Urinary bladder (tissue), 4 donors: ENCODE measurements around the gene LINC00305. TPM values are rescaled to one million over a fixed set of nuclear protein-coding genes. Genes with fewer than 3 reads are reported as not detected.

Experiments
- DNase-seq: peaks from one replicate; pipeline ENCODE4 v3.0.0-alpha.2; 2015; ENCODE audit errors: extremely low spot score
- H3K27ac ChIP-seq: one replicate; pipeline ENCODE4 v1.5.1; 2013; ENCODE audit warnings: low read depth, mild to moderate bottlenecking, moderate library complexity
- H3K36me3 ChIP-seq: one replicate; pipeline ENCODE4 v1.6.1; 2013; ENCODE audit warnings: mild to moderate bottlenecking, moderate library complexity; ENCODE audit not compliant: insufficient read depth
- H3K4me1 ChIP-seq: one replicate; pipeline ENCODE4 v1.6.1; 2013; ENCODE audit warnings: mild to moderate bottlenecking, moderate library complexity; ENCODE audit not compliant: insufficient read depth
- H3K4me3 ChIP-seq: one replicate; pipeline ENCODE4 v1.5.1; 2013; ENCODE audit warnings: low read depth, low read length
- WGBS: extraction: QIAGEN DNeasy Blood & Tissue Kit; methylation state at CpG from one replicate; pipeline ENCODE4 v1.1.7; 2013; 5-methylcytosine and 5-hydroxymethylcytosine counted together
- polyA plus RNA-seq: library from polyadenylated mRNA; stranded (reverse); fragments of 200-250 nt; gene quantifications from one replicate; pipeline ENCODE4 v1.2.3, GENCODE V29; 2013
- total RNA-seq: library from RNA; depleted of rRNA; stranded (reverse); fragments of >200 nt; gene quantifications from one replicate; pipeline ENCODE4 v1.2.3, GENCODE V29; 2014
- donor health status: healthy with polysubstance abuse.
- donor health status: healthy.

The LINC00305 gene
- not detected for total RNA-seq
- polyA plus RNA-seq: not detected

DNA sequence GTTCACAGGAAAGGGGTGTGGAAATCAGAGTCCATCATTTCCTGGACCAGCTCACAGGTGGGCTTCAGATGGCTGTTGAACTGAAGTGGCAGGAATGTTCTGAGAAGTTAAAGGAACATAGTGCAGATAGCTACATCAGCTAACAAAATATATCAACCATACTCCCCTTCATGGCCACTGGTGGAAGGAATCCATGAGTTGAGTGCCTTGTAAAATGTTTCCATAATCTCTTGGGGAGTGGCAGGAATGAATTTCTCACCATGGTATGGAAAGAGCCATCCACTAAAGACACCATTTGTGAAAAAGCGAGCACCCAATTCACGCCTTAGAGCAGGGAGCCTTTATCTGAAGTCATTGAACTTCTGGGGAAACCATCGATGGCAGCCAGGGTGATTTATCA, at the start of gene LINC00305:
Gene LINC00305 (minus strand): TSS at position 101 of the 400 bp plus-strand sequence.
- Histone ChIP-seq H3K4me1 (no peaks in the 10 kb centered on the region), H3K4me3 (no peak within 1 kb of the TSS), H3K27ac (no peak within 1 kb of the TSS), H3K36me3 (no peaks in the 10 kb centered on the region)
- no peak for DNase-seq
- WGBS: 82% methylated on average over 3 of the region's 3 CpGs

DNA sequence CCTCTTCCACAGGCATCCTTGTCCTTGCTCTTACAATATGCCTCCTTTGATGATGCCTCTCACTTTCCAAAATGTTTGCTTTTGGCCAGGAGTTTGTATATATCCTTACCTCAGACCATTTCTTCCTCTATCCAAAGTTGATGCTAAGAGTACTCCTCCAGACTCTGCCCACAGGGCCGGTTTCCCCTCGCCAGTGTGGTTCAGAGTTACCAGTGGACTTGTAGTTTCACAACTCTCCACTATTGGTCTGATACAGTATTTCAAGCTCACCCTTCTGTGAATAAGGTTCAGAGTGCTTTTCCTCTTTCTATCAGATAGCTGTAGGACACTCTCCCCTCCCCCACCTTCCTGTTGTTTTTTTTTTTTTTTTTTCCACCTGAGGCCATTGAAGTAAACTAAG, 42.2 kb upstream of the LINC00305 start:
- Histone ChIP-seq H3K36me3 (no peaks in the 10 kb centered on the region), H3K4me3 (no peak overlapping the region), H3K27ac (no peak overlapping the region), H3K4me1 (no peaks in the 10 kb centered on the region)
- WGBS: 92% methylated on average over 2 of the region's 2 CpGs
- DNase-seq: no peak

DNA sequence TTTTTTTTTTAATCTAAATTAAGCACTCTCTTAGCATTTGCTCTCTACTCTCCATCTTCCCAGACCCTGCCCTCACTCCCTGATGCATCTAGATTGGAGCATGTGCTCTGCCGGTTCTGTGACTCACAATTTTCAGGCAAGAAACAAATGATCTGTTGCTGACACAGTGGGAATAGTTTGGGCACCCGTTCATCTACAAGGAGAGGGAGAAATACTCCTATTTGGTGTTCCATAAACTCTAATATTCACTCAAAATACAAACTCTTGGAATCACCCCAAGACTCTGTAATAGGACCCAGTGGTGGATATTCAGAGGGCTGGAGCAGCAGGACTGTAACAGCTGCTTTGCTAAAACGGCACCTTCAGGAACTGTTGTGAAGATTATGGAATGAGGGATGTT, 37.1 kb upstream of the LINC00305 start:
- 53% methylated on average over 3 of the region's 3 CpGs for WGBS
- Histone ChIP-seq H3K4me1 (no peaks in the 10 kb centered on the region), H3K4me3 (no peak overlapping the region), H3K36me3 (no peaks in the 10 kb centered on the region), H3K27ac (no peak overlapping the region)
- no peak for DNase-seq

DNA sequence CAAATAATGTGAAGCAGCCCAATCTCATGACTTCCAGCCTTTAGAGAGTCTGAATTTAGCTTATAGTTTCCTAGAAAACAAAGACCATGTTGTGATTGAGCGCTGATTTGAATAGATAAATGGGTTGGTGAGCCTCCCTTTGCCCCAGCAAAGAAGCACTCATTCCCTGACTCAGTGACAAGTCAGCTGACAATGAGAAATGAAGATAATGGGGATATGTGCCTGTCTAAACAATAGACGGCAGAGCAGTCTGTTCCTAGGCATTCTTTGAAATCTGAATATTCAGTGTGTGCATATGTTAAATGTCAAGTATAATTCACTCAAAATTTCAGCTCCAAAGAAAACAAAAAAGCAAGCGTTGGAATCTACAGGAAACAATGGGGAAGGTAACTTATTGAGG, 34.8 kb upstream of the LINC00305 start:
- H3K4me1 ChIP-seq: no peaks in the 10 kb centered on the region
- no peak overlapping the region for H3K27ac ChIP-seq
- WGBS: 65% methylated on average over 3 of the region's 3 CpGs
- no peaks in the 10 kb centered on the region for H3K36me3 ChIP-seq
- DNase-seq: no peak
- H3K4me3 ChIP-seq: no peak overlapping the region

DNA sequence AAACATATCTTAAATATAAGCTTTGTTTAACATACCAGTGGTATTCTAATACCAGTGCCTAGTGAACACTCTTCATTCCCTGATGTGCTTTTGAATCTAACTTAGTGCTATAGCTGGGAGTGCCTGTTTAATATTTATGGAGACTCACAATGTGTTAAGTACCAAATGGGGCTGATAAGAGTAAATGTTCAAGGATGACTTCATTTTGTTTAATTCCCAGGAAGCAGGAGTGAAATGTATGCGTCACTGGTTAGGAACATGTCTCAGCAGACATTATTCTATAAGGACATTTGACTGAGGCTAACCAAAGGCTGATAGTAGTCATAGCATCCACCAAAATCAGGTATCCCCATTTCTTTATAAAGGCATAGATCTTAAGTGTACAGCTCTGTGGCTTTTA, 31.7 kb upstream of the LINC00305 start:
- 63% methylated on average over 1 of the region's 1 CpG for WGBS
- DNase-seq: no peak
- H3K4me1 ChIP-seq: no peaks in the 10 kb centered on the region
- no peak overlapping the region for H3K4me3 ChIP-seq
- no peak overlapping the region for H3K27ac ChIP-seq
- H3K36me3 ChIP-seq: no peaks in the 10 kb centered on the region

DNA sequence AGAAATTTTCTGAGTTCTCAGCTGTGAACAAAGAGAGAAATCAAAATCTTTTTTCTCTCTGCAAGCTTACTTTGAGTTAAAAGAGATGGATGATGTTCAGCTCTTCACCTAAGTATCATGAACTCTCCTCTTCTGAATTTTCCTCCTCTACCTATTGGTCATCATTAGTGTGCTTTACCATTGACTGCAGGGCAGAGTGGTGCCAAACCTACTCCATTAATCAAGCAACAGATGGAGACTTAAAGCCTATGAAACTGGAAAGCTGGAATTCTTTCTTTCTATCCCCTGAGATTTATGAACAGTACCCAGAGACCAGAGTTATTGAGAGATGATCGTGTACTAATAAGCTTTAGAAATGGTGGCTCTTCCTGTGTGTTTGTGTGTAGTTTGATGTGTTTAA, 31.3 kb upstream of the LINC00305 start:
- DNase-seq: no peak
- no peaks in the 10 kb centered on the region for H3K36me3 ChIP-seq
- H3K4me1 ChIP-seq: no peaks in the 10 kb centered on the region
- no peak overlapping the region for H3K4me3 ChIP-seq
- WGBS: 43% methylated on average over 1 of the region's 1 CpG
- no peak overlapping the region for H3K27ac ChIP-seq

DNA sequence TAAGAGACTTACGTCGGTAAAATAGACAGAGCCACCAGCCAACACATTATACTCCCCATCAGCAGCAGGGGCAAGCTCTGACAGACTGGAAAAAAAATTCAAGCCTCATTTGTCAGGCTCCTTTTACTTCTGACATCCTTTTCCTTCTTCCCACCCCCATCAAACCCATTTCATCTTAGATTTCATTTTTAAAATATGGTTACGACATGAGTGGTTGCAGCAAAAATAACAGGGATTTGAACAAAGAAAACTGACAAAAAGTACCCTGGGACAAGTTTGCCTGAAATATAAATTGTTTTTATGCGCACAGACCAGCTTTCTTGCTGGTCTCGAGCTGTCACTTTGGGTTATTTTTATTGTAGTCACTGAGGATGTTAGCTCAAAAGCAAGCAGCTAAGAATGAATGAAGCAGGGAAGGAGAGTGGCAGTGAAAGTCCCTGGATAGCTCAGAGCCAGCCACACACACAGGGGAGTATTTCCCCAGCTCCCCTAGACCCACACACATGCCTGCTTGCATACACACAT, 30.7 kb upstream of the LINC00305 start:
- 81% methylated on average over 5 of the region's 5 CpGs for WGBS

DNA sequence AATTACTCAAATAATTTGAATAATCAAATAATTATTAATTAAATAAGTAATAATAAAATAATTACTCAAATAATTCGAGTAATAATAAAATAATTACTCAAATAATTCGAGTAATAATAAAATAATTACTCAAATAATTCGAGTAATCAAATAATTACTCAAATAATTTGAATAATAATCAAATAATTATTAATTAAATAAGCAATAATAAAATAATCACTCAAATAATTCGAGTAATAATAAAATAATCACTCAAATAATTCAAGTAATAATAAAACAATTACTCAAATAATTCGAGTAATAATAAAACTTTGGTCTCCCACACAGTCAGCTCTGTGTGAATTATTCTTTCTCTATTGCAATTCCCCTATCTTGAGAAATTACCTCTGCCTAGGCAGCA, 30.0 kb upstream of the LINC00305 start:
- Histone ChIP-seq H3K36me3 (no peaks in the 10 kb centered on the region), H3K4me1 (no peaks in the 10 kb centered on the region), H3K27ac (no peak overlapping the region), H3K4me3 (no peak overlapping the region)
- 79% methylated on average over 5 of the region's 5 CpGs for WGBS
- DNase-seq: no peak

More for the DNA sequence above, 30.7 kb upstream of the LINC00305 start:
- H3K36me3 ChIP-seq: no peaks in the 10 kb centered on the region
- DNase-seq: no peak
- H3K4me3 ChIP-seq: no peak overlapping the region
- H3K27ac ChIP-seq: no peak overlapping the region
- H3K4me1 ChIP-seq: no peaks in the 10 kb centered on the region

DNA sequence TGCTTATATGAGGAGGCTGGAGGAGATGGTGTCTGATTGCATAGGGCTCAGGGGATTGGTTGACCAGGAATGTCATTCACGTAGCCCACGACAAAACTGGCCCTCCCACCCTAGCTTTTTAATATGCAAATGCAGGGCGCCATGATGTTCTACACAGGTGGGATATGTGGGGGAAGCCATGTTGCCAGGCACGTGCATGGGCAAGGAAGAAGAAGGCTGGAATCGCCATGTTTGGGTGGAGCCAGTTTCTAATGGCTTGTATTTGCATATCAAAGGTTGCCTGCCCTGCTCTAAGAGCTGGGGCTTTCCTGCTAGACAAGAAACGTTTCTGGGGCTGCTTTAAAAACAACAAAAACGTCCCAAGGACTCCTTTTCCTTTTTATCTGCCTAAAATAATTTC, 26.5 kb upstream of the LINC00305 start:
- H3K4me1 ChIP-seq: no peaks in the 10 kb centered on the region
- H3K36me3 ChIP-seq: no peaks in the 10 kb centered on the region
- no peak for DNase-seq
- no peak overlapping the region for H3K27ac ChIP-seq
- no peak overlapping the region for H3K4me3 ChIP-seq
- WGBS: 70% methylated on average over 7 of the region's 7 CpGs

DNA sequence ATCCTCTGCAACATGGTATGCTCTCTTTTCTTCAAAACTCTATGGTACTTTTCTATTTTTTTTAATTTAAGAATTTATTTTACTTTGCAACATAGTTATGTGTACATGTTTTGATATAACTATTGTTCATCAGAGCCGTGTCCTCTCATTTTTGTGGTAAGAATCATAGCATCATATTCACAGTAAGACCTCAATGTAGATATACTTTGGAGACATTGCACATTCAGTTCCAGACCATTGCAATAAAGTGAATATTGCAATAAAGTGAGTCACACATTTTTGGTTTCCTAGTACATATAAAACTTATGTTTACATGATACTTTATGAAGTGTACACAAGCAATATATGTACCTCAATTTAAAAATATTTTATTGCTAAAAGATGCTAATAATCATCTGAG, 22.7 kb upstream of the LINC00305 start:
- WGBS: 43% methylated on average over 1 of the region's 1 CpG
- Histone ChIP-seq H3K4me1 (no peaks in the 10 kb centered on the region), H3K27ac (no peak overlapping the region), H3K36me3 (no peaks in the 10 kb centered on the region), H3K4me3 (no peak overlapping the region)
- DNase-seq: no peak

DNA sequence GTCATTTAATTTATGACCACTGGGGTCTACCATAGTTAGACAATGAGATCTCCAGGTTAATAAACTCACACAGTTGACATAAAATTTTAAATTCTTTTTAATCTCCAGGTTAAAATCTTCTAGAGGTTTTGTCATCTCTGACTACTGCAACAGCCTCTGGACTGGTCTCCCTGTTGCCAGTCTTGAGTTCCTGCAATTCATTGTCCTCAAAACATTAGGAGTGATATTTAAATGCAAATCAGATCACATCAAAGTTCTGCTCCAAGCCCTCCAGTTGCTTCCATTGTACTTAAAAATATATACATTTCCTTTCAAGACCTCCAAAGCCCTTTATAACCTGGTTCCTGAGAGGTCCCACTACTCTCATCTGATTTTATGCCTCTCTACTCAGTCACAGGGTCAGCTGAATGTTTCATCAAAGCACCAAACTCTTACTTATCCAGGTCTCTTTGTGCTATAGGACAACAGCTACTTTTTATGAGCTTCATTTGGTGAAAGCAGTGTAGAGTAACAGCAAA, 18.6 kb upstream of the LINC00305 start:
- H3K4me3 ChIP-seq: no peak overlapping the region
- H3K27ac ChIP-seq: no peak overlapping the region
- H3K4me1 ChIP-seq: no peaks in the 10 kb centered on the region
- no peaks in the 10 kb centered on the region for H3K36me3 ChIP-seq
- no peak for DNase-seq

DNA sequence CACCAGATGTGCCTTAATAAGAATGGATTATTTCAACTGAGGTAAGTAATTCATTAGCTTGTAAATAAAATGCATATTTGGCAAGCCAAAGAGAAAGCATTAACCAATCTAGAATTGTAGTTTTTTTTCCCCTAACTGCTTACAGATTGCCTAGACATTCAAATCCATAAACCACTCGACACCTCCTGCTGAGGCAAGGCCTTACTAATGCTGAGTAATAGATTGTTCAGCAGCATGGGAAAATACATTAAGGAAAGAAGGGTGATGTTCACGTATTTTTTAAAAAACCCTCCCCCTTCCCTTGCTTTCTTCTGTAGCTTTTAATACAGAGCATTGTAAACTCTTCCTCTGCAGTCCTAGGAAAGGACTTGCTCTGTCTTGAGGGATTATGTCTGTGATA, 17.0 kb upstream of the LINC00305 start:
- Histone ChIP-seq H3K4me3 (no peak overlapping the region), H3K27ac (no peak overlapping the region), H3K36me3 (no peaks in the 10 kb centered on the region), H3K4me1 (no peaks in the 10 kb centered on the region)
- no peak for DNase-seq
- 25% methylated on average over 2 of the region's 2 CpGs for WGBS

DNA sequence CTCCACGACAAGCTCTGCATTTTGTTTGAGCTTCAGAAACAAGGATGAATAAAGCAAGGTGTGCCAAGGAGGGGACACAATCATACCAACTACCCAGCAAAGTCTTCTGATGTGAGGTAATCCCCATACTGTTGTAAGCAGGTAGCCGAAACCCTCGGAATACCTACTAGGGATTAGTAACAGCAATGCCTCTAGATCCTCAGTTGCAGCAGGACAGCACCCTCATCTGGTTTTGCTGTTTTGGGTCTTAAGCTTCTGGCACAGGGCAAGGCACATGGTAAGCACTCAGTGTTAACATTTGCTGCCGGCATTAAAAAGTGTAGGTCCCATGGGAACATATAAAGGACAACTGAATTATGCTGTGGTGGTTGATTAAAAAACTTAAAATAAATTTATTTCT, 16.0 kb upstream of the LINC00305 start:
- Histone ChIP-seq H3K4me3 (no peak overlapping the region), H3K36me3 (no peaks in the 10 kb centered on the region), H3K27ac (no peak overlapping the region), H3K4me1 (no peaks in the 10 kb centered on the region)
- DNase-seq: no peak
- WGBS: 89% methylated on average over 4 of the region's 4 CpGs

DNA sequence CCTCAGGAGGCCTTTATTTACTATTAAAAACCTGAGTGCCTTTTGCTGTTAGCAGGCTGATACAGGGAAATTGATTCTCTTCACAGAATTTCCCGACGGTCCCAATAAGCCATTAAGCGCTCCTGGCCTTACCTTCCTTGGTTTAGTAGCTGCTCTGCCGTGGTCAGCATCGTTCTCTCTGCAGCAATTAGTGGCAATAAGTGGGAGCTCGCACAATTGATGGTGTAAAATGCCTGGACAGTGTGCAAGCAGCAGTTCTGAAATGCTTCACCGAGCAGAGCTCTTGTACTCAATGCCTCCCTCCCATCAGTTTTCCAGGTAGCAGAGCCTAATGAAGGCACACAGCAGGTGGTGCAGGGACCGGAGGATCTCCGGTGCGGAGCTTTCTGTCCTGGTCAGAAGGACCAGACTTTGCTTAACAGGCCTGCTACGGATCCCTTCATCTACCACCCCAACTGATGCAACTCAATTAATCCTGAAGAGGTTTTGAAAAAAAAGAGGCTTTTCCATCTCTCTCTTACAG, 1.1 kb upstream of the LINC00305 start:
- WGBS: 83% methylated on average over 11 of the region's 11 CpGs
- Histone ChIP-seq H3K4me3 (no peak overlapping the region), H3K27ac (no peak overlapping the region), H3K4me1 (no peaks in the 10 kb centered on the region), H3K36me3 (no peaks in the 10 kb centered on the region)
- DNase-seq: no peak

DNA sequence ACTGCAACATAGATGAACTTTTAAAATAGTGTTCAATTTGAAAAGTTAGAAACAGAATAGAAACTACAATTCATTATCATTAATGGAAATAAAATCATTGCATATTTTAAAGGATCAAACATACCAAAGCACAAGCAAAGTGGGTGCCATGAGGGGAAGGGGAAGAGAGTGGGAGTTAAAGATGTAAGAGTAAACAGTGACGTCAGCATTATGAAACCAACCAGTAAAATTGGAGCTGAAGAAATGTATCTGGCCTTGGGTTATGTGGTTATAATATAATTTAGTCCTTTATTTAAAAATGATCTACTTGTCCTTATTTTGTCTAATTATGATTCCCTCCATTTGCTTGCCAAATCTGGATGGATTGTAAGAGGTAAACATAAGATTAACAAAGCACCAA, 6.0 kb downstream of the LINC00305 start:
- DNase-seq: no peak
- 73% methylated on average over 1 of the region's 1 CpG for WGBS
- no peak overlapping the region for H3K4me3 ChIP-seq

More for the DNA sequence above, 6.0 kb downstream of the LINC00305 start:
- no peak overlapping the region for H3K27ac ChIP-seq
- no peaks in the 10 kb centered on the region for H3K4me1 ChIP-seq
- no peaks in the 10 kb centered on the region for H3K36me3 ChIP-seq
